Activated CD4-positive, alpha-beta T cell treated with anti-CD3 and anti-CD28 coated beads, Interleukin-2, Interleukin-4, amounts not matched to agents 100 ng/mL and 50 ng/mL, durations not matched to agents 16 hours and 8 hours (primary cell): ENCODE data around the gene EXD3.

Source experiments
- DNase-seq: peaks from one replicate; pipeline ENCODE4 v3.0.0-alpha.2; 2020; ENCODE audit warnings: low spot score

EXD3 gene

GRCh38 chr9:137305798-137306065, 117.2 kb downstream of the EXD3 start:
- DNase-seq: no peak

DNA sequence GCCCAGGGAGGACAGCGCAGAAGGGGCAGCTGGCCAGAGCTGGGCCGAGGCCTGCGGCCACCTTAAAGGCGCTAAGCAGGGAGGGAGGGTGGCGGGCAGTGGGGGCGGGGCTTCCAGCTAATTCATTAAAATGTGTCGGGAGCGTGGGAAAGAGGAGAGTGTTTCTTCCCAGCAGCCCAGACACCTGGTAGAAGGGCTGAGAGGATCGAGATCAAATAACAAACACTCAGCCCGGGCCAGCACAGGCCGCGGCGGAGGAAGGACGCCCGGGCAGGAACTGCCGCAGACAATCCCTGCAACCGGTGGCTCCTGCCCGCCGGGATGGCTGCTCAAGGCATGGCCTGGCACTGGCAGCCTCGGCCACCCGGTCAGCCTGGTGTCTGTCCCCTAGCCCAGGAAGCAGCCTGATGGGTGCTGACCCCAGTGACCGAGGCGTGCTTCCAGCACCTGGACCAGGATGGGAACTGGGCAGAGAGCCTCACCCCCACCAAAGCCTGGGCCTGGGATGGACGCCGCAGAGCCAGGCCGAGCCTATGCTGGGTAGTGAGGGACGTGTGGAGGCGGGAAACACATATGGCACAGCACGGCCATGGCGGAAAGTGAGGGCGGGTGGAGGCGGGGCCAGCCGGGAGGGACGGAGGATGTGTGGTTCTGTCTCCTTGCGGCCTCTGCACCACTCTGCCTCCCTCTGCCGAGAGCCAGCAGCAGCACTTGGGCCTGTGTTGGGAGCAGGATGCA, 117.7 kb downstream of the EXD3 start:
- DNase-seq: peak; percentile 62

- no peak for DNase-seq
These were observed 118.4 kb downstream of the EXD3 start for GRCh38 chr9:137304383-137305059.

- no peak for DNase-seq
These were observed 119.0 kb downstream of the EXD3 start for GRCh38 chr9:137303893-137304382.

DNA sequence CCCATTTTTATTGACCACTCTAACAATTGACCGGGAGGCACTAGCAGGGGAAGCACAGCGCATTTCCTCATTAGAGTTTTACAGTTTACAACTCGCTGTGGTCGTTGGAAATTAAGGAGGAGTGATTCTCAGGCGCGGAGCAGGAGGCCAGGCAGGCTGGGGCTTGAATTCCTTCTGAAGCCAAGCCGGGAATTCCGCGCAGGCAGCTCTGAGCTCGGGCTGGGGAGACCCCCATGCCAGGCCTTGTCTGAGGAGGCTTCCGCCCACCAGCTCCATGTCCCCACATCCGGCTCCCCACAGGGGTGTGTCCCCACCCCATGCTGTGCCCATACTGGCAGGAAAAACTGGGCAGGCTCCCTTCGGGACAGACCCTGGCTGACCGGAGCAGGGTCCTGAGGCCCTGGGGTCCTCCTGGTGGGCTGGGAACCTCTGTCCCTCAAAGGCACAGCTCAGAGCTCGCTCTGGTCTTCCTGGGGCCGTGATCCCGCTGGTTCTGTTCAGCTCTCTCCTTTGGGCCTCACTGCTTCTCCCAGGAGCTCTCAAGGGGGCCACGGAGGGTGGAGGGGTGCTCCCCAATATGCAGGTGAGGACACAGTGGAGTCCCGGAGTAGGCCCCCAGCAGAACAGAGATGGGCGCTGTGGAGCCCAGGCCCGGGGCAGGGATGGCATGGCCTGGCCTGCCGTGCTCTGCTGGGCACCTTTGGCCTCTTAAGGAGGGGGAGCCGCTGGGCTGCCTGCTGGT, 119.6 kb downstream of the EXD3 start:
- no peak for DNase-seq

DNA sequence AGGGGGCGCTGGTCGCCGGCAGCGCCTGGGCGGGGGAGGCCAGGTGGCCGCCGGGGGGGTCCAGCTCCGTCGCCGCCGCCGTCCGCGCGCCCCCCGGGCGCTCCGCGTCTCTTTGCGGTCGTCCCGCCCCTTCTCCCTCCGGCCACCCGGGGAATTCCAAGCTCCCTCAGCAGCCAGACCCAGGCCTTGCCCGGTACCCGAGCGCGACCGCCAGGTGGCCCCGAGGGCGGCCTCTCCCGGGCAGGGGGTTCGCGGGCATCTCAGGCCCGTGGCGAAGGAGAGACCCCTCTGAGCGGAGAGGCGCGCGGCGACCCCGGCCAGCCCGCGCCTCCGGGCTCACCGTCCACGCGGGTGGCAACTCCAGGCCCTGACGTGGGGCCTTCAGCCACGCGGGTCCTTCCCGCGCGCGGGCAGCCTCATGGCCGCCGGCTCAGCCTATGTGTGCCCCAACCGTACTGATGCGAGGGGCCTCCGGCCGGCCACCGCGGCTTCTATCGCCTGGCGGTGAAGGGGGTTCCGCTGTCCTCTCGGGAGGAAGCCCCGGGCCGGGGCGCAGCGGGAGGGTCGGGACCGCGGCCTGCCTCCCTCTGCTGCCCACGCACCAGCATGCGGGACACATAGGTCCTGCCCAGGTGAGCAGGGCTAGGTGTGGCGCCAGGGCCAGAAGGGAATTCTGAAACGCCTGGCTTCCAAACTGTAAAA, 120.4 kb downstream of the EXD3 start:
- DNase-seq: no peak

- peak; percentile 87 for DNase-seq
These were observed 120.9 kb downstream of the EXD3 start, which contains the start of gene NRARP for GRCh38 chr9:137302118-137302448. TSS of gene NRARP (minus strand) at chr9:137302271. CDS start at chr9:137301928, 343 bp downstream.

DNA sequence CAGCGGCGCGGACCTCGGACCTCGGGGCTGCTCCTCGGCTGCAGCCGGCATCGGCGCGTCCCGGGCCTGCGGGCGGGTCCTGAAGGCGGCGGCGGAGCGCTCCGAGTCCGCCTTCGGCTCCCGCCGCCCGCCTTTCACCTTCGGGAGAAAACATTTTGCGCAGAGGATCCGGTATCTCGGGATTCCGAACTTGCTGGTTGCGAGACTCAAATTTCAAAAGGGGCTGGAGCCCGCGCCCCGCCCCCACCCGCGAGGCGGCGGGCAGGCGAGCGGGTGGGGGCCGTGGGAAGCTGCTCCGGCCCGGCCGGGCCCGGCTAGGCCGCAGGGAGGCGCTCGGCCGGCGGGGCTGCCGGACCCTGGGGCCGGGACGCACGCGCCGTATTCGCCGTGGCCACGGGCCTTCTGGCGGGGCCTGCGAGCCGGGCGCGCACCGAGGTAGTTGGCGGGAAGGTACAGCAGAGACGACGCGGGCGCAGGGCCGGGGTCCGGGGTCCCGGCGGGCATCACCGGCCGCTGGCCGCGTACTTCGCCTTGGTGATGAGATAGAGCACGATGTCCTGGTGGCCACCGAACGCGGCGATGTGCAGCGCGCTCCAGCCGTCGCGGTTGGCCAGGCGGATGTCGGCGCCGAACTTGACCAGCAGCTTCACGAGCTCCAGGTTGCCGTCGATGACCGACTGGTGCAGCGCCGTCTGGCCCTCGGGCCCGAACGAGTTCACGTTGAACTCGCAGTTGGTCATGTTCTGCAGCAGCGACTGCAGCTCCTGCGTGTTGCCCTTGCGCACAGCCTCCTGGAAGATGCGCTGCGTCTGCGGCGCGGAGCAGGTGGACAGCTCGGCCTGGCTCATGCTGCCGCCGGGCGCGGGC, 121.6 kb downstream of the EXD3 start:
- no peak for DNase-seq

DNA sequence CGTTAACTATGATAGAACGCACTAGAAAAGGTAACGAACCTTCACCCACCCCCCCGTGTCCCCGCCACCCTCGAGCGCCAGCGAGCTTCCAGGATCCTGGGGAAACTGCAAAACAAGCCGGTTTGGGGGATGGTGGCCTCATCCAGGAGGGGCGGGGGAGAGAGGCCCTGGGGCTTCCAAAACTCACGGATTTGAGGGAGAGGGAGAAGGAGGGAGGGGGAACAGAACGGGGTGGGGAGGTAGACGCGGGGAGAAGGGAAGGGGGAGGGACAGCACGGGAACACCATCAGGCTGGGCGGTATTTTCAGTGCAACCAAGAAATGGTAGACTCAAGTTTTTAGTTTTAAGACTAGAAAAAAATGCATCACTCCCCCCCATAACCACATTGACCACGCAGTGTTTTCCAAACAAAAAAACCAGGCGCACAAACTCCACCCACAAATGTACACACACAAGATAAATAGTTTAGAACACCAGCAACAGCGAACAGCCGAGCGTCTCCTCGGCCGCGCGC, 122.3 kb downstream of the EXD3 start:
- DNase-seq: no peak

- no peak for DNase-seq
These were observed 123.0 kb downstream of the EXD3 start for GRCh38 chr9:137299938-137300337.

DNA sequence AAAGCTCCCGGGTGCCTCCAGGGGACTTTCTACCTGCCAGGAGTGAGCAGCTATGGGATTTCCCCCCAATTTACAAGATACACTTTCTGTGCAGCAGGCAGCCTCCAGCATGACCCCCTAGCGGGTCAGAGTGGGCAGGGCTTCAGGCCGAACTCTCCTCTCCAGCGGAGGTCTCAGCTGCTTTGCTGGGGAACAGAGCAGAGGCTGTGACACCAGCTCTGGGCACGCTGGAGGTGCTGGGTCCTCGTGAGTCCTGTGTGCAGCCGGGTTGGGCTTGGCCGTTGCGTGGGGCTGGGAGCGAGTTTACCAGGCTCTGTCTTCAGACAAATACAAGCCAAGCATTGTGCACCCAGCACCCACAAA, 123.8 kb downstream of the EXD3 start:
- DNase-seq: no peak

DNA sequence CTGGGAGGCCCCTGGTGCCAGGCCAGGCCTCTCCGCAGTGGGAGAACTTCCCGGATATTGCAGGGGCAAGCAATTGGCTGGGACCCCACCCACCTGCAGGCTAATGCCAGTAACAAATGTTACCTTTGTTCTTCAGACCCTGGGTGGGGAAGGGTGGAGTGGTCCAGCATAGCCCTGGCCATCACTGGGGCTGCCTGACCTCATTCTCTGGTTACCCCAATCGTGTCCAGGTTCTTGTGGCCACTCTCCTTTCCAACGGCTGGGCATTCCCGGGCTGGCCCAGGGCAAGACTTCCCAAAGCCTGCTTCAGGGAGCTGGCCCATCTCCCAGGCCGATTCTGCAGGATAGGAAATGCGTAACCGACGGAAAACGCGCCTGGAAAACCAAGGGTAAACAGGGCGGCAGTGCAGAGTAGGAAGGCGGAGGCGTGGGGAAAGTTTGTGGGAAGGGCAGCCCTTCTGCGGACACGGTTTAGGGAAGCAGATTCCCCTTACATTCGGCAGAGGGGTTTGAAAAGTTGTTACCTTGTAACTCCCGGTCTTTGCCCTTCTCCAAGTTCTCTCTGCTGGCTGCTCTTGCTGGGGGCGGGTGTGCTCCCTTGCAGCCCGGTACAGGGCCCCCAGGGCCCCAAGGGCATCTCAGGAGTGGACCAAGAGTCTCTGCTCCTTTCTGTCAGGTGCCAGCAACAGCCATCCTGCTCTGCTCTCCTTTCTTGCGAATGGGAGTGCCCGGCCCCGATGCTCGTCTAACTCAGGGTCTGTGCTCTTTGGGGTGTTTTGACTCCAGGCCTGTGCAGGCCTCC, 124.4 kb downstream of the EXD3 start:
- no peak for DNase-seq

- DNase-seq: no peak
These were observed 125.0 kb downstream of the EXD3 start for GRCh38 chr9:137297966-137298365.

DNA sequence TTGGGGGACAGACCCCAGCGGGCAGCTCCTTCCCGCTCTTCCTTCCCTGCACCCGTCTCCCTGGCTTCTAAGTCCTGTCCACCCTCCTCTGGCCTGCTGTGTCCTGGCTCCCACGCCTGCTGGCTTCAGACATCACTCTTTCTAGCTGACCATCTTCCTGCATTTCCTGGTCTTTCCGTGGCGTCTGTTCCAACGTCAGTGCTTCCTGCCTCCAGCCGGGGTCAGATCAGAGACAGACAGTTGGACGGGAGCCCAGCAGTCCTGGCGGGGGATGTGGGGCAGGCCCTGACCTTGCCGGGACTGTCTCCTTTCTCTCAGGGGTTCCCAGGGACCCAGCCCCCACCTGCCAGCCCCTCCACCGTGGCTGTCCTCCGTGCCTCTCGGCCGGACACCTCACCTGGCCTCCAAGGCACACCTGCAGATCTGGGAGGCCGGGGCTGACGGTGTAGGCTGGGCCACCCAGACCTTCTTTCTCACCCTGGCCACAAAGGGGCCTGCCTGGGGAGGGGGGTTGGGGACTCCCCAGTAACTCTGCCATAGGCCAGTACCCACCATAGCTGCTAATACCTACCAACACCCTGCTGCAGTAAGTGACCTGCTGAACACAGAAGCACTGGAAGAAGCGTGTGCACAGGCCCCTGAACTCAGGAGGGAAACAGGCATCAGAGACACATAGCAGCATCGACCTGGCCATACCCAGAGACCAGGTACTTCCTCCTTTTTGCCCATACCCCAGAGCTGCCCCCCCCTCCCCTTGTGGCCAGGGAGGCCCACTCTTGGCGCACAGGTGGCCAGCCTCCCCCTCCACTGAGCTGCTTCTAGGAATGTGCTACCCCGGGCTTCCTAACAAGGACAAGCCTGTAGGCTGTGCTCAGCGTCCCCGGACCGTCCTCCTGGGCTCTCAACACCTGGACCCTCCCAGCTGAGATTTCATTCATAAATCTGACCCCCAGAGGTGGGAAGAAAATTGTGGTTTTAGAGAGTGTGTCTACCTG, 126.0 kb downstream of the EXD3 start:
- no peak for DNase-seq

- no peak for DNase-seq
These were observed 126.9 kb downstream of the EXD3 start for GRCh38 chr9:137295849-137296669.

DNA sequence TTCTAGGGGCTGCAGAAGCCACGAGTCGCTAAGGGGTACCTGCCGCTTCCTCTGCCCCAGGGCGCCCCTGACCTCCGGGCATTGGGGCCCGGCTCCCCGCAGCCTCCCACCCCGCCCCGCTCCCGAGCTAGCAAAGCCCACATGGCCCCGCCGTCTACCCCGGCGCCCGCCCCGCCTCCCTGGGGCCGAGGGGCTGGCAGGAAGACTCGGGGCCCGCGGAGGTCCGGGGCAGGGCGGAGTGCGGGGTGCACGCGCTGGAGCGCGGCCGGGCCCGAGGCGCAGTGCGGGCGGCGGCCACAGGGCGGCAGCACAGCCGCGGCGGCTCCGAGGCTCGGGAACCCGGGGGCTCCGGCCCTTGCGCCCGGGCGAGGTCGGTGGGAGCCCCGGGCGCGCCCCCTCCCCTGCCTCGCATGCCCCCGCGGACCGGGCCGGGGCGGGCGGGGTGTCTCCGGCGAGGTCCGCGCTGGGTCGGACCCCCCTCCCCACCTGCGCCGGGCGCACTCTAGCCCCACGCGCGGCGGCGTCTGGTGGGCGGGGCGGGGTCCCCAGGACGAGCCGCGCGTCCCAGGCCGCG, 127.6 kb downstream of the EXD3 start:
- DNase-seq: peak; percentile 42

- no peak for DNase-seq
These were observed 128.2 kb downstream of the EXD3 start for GRCh38 chr9:137294681-137295237.
